Tibial nerve (tissue), 4 donors: ENCODE data around the gene CENPF. TPM values are rescaled to one million over a fixed set of nuclear protein-coding genes. Genes with fewer than 3 reads are reported as not detected.

ENCODE experiments used
- DNase-seq, 2 donors: peaks; one replicate each; pipeline ENCODE4 v3.0.0-alpha.2; 2019; ENCODE audit warnings: low spot score in 2 of 2
- H3K27ac ChIP-seq, 4 donors: fragments of 200-600 bp; sonication (generic) in 3 of 4; one replicate each; pipeline ENCODE4 v1.5.1; 2017 to 2019; ENCODE audit warnings: mild to moderate bottlenecking in 1 of 4
- H3K27me3 ChIP-seq, 2 donors: fragments of 200-600 bp; sonication (generic) in 1 of 2; one replicate each; pipeline versions ENCODE4 v1.5.1 to v1.6.0; 2017 to 2019
- H3K36me3 ChIP-seq, 3 donors: fragments of 200-600 bp; sonication (generic); one replicate each; pipeline ENCODE4 v1.5.1; 2018 to 2019
- H3K4me1 ChIP-seq, 4 donors: fragments of 200-600 bp; sonication (generic) in 3 of 4; one replicate each; pipeline ENCODE4 v1.5.1; 2017 to 2019
- H3K4me3 ChIP-seq, 4 donors: fragments of 200-600 bp; sonication (generic) in 3 of 4; one replicate each; pipeline ENCODE4 v1.5.1; 2017 to 2019; ENCODE audit warnings: mild to moderate bottlenecking in 1 of 4, moderate library complexity in 1 of 4
- H3K9me3 ChIP-seq, 4 donors: fragments of 200-600 bp; sonication (generic) in 3 of 4; one replicate each; pipeline ENCODE4 v1.5.1; 2017 to 2019
- EP300 ChIP-seq, 2 donors: sonication (generic); formaldehyde crosslinking; IDR thresholded peaks; one replicate each; pipeline ENCODE4 v1.6.1; 2017; ENCODE audit warnings: antibody characterized with exemption in 2 of 2, mild to moderate bottlenecking in 1 of 2
- POLR2A ChIP-seq, 2 donors: fragments of 450-650 bp; IDR thresholded peaks; one replicate each; pipeline ENCODE4 v1.6.1; 2017; ENCODE audit warnings: antibody characterized with exemption in 2 of 2, mild to moderate bottlenecking in 2 of 2, moderate library complexity in 2 of 2
- WGBS, 2 donors: methylation state at CpG; one replicate each; pipeline ENCODE4 v1.1.5; 2018; 5-methylcytosine and 5-hydroxymethylcytosine counted together
- total RNA-seq, 4 donors: library from RNA; depleted of rRNA; stranded (reverse); fragments of >200 nt; gene quantifications; one replicate each; pipeline ENCODE4 v1.1.0, GENCODE V29; 2016
- TF ChIP-seq, protein P1 (sequence below), 5 experiments: fragments of 200-600 bp in 3 of 5; fragments of 450-650 bp in 2 of 5; sonication (generic) in 3 of 5; IDR thresholded peaks; one replicate each; pipeline ENCODE4 v1.5.1; 2016 to 2019; ENCODE audit warnings: antibody characterized with exemption in 5 of 5, mild to moderate bottlenecking in 3 of 5, moderate library complexity in 2 of 5

Gene CENPF
- total RNA-seq, 4 donors from 2014 or later, result 0.84 to 4.4 (median 1.1) TPM

DNA sequence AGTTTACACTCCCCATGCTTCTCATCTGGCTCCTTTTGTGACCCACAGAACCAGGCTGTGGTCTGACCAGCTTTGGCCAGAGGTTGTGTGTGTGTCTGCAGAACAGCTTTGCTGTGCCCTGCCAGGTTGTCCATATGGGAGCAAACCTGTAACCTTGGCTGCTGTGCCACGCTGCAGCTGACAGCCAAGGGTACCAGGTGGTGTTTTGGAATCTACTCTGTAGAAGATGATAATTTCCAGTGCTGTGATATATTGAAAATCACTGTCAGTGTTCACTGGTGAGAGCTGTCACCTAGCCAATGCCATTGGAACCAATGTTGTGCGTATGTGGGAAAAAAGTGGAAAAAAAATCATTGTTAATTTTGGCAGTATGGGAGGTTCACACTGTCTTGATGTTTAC, 18.2 kb downstream of the CENPF start:
- DNase-seq, result no peak
- no peaks in the 10 kb centered on the region for H3K9me3 ChIP-seq
- H3K4me3 ChIP-seq, result no peak overlapping the region
- no peak overlapping the region for H3K27ac ChIP-seq
- no peak for TF ChIP-seq EP300 (IDR thresholded peaks at IDR 0.05)
- TF ChIP-seq POLR2A (IDR thresholded peaks at IDR 0.05), result no peak
- TF ChIP-seq, protein P1, sequence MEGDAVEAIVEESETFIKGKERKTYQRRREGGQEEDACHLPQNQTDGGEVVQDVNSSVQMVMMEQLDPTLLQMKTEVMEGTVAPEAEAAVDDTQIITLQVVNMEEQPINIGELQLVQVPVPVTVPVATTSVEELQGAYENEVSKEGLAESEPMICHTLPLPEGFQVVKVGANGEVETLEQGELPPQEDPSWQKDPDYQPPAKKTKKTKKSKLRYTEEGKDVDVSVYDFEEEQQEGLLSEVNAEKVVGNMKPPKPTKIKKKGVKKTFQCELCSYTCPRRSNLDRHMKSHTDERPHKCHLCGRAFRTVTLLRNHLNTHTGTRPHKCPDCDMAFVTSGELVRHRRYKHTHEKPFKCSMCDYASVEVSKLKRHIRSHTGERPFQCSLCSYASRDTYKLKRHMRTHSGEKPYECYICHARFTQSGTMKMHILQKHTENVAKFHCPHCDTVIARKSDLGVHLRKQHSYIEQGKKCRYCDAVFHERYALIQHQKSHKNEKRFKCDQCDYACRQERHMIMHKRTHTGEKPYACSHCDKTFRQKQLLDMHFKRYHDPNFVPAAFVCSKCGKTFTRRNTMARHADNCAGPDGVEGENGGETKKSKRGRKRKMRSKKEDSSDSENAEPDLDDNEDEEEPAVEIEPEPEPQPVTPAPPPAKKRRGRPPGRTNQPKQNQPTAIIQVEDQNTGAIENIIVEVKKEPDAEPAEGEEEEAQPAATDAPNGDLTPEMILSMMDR (IDR thresholded peaks at IDR 0.05), result no peak
- no peaks in the 10 kb centered on the region for H3K27me3 ChIP-seq
- WGBS, 2 donors, result 94 to 99% methylated on average over 2 of the region's 2 CpGs
- no peaks in the 10 kb centered on the region for H3K4me1 ChIP-seq
- H3K36me3 ChIP-seq, result no peaks in the 10 kb centered on the region

DNA sequence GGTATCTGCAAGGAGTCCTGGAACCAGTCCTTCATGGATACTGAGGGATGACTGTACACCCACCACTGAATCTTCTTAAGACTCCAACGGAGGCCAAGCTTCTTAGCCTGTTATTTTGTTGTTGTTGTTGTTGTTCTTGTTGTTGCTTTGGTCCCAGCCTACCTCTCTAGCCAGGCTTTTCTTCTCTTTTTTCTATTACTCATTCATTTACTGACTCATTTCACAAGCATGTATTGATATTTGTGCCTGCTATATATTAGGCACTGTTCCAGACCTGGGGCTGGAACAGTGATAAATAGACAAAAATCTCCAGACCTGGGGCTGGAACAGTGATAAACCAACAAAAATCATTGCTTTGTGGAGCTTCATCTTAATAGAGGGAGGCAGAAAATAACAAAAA, 20.4 kb downstream of the CENPF start:
- no peaks in the 10 kb centered on the region for H3K9me3 ChIP-seq
- no peak overlapping the region for H3K27ac ChIP-seq
- no peaks in the 10 kb centered on the region for H3K36me3 ChIP-seq
- no peak for DNase-seq
- H3K4me3 ChIP-seq, result no peak overlapping the region
- no peaks in the 10 kb centered on the region for H3K4me1 ChIP-seq
- H3K27me3 ChIP-seq, result no peaks in the 10 kb centered on the region
- WGBS, 2 donors, result 57 to 58% methylated on average over 1 of the region's 1 CpG
- TF ChIP-seq EP300 (IDR thresholded peaks at IDR 0.05) (no peak), POLR2A (IDR thresholded peaks at IDR 0.05) (no peak)

DNA sequence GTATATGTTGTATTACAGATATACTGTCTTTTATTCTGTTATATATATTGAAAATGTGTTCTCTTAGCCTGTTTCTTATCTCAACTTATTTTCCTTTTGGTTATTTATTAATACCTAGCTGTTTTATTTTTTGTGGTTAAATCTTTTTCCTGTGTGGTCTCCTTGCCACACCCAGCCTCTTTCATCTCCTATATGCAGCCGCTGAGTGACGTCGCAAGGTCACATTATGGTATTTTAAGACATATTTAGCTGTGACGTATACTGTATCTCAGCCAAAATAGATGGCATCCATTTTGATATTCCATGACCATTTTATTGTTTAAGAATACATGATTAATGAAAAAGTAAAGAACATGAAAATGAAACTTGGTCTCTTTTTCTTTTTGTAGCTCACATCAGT, 29.1 kb downstream of the CENPF start:
- 75 to 93% methylated on average over 4 of the region's 4 CpGs for WGBS, 2 donors
- no peaks in the 10 kb centered on the region for H3K4me1 ChIP-seq

GRCh38 chr1:214633686-214634085, 30.7 kb downstream of the CENPF start:
- H3K4me1 ChIP-seq, result no peaks in the 10 kb centered on the region
- no peak for DNase-seq
- no peak overlapping the region for H3K4me3 ChIP-seq
- WGBS, 2 donors, result 63 to 73% methylated on average over 5 of the region's 5 CpGs
- H3K27ac ChIP-seq, result no peak overlapping the region
- no peaks in the 10 kb centered on the region for H3K27me3 ChIP-seq
- TF ChIP-seq POLR2A (IDR thresholded peaks at IDR 0.05), result no peak
- no peak for TF ChIP-seq EP300 (IDR thresholded peaks at IDR 0.05)
- TF ChIP-seq, protein P1 (IDR thresholded peaks at IDR 0.05), result no peak
- no peaks in the 10 kb centered on the region for H3K9me3 ChIP-seq
- H3K36me3 ChIP-seq, result no peaks in the 10 kb centered on the region

More for the DNA sequence above, 29.1 kb downstream of the CENPF start:
- H3K9me3 ChIP-seq, result no peaks in the 10 kb centered on the region
- DNase-seq, result no peak
- TF ChIP-seq, protein P1 (IDR thresholded peaks at IDR 0.05), result no peak
- TF ChIP-seq EP300 (IDR thresholded peaks at IDR 0.05), result no peak
- TF ChIP-seq POLR2A (IDR thresholded peaks at IDR 0.05), result no peak
- no peaks in the 10 kb centered on the region for H3K36me3 ChIP-seq
- H3K27me3 ChIP-seq, result no peaks in the 10 kb centered on the region
- H3K4me3 ChIP-seq, result no peak overlapping the region
- H3K27ac ChIP-seq, result no peak overlapping the region

DNA sequence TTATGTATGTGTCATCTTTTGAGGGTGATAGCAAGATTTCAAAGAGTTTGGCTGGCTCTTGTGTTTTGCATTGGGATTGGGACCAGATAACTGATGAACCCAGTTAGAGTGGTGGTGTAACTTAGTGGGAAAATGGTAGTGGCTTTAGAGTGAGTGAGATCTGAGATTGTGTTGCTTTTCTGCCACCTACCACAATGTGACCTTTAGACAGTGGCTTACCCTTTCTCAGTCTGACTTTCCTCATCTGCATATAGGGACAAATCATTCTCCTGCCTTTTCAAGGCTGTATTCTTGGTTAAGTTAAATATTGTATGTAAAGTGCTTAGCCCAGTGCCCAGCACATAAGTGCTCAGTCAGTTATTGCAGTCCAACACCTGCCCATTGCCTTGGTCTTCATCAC, 31.3 kb downstream of the CENPF start:
- H3K9me3 ChIP-seq, result no peaks in the 10 kb centered on the region
- no peak for DNase-seq
- H3K27me3 ChIP-seq, result no peaks in the 10 kb centered on the region
- H3K4me3 ChIP-seq, result no peak overlapping the region
- no peaks in the 10 kb centered on the region for H3K36me3 ChIP-seq
- no peak for TF ChIP-seq POLR2A (IDR thresholded peaks at IDR 0.05)
- TF ChIP-seq, protein P1 (IDR thresholded peaks at IDR 0.05), result no peak
- TF ChIP-seq EP300 (IDR thresholded peaks at IDR 0.05), result no peak
- H3K27ac ChIP-seq, result no peak overlapping the region
- no peaks in the 10 kb centered on the region for H3K4me1 ChIP-seq

GRCh38 chr1:214635086-214635485, 32.1 kb downstream of the CENPF start:
- 92 to 93% methylated on average over 3 of the region's 3 CpGs for WGBS, 2 donors
- TF ChIP-seq POLR2A (IDR thresholded peaks at IDR 0.05) (no peak), EP300 (IDR thresholded peaks at IDR 0.05) (no peak)
- TF ChIP-seq, protein P1 (IDR thresholded peaks at IDR 0.05), result no peak

More at GRCh38 chr1:214635086-214635485, 32.1 kb downstream of the CENPF start:
- Histone ChIP-seq H3K4me1 (no peaks in the 10 kb centered on the region), H3K9me3 (no peaks in the 10 kb centered on the region), H3K27me3 (no peaks in the 10 kb centered on the region), H3K36me3 (no peaks in the 10 kb centered on the region), H3K27ac (no peak overlapping the region), H3K4me3 (no peak overlapping the region)
- DNase-seq, result no peak
